Tibial artery (tissue), 4 donors: ENCODE results near the gene BHLHE41.
A peak's percentile ranks its signal among the peaks of the same experiment; 100 is the strongest.

Source experiments
- DNase-seq, 2 donors: peaks; one replicate each; pipeline ENCODE4 v3.0.0-alpha.2; 2019
- H3K27ac ChIP-seq, 2 donors: fragments of 200-600 bp; sonication (generic) in 1 of 2; 1 replicate in 1 of 2; 2 replicates in 1 of 2; pipeline ENCODE4 v1.5.1; 2018 to 2019; ENCODE audit warnings: mild to moderate bottlenecking in 1 of 2
- H3K27me3 ChIP-seq, 2 donors: fragments of 200-600 bp; sonication (generic) in 1 of 2; one replicate each; pipeline versions ENCODE4 v1.5.1 to v1.6.0; 2016 to 2019
- H3K36me3 ChIP-seq, 3 donors: fragments of 200-600 bp; sonication (generic) in 2 of 3; one replicate each; pipeline ENCODE4 v1.5.1; 2016 to 2019; ENCODE audit warnings: mild to moderate bottlenecking in 2 of 3
- H3K4me1 ChIP-seq, 4 donors: fragments of 200-600 bp; sonication (generic) in 2 of 4; 1 replicate in 3 of 4; 2 replicates in 1 of 4; pipeline ENCODE4 v1.5.1; 2016 to 2019
- H3K4me3 ChIP-seq, 2 donors: fragments of 200-600 bp; sonication (generic) in 1 of 2; 1 replicate in 1 of 2; 2 replicates in 1 of 2; pipeline ENCODE4 v1.5.1; 2018 to 2019; ENCODE audit warnings: mild to moderate bottlenecking in 2 of 2
- H3K9me3 ChIP-seq, 3 donors: fragments of 200-600 bp; sonication (generic) in 1 of 3; one replicate each; pipeline ENCODE4 v1.5.1; 2016 to 2019
- intact Hi-C: fragments of 100-400 bp; cut with DNase I; formaldehyde crosslinking; loops from one replicate; pipeline ENCODE4 v1.15.0; 2023; ENCODE audit warnings: low total_unique reads
- TF ChIP-seq, protein P1 (sequence below), 2 experiments: fragments of 200-600 bp in 1 of 2; fragments of 450-650 bp in 1 of 2; IDR thresholded peaks; one replicate each; pipeline ENCODE4 v1.5.1; 2017 to 2019; ENCODE audit warnings: antibody characterized with exemption in 2 of 2, mild to moderate bottlenecking in 1 of 2, moderate library complexity in 1 of 2

BHLHE41 gene

DNA sequence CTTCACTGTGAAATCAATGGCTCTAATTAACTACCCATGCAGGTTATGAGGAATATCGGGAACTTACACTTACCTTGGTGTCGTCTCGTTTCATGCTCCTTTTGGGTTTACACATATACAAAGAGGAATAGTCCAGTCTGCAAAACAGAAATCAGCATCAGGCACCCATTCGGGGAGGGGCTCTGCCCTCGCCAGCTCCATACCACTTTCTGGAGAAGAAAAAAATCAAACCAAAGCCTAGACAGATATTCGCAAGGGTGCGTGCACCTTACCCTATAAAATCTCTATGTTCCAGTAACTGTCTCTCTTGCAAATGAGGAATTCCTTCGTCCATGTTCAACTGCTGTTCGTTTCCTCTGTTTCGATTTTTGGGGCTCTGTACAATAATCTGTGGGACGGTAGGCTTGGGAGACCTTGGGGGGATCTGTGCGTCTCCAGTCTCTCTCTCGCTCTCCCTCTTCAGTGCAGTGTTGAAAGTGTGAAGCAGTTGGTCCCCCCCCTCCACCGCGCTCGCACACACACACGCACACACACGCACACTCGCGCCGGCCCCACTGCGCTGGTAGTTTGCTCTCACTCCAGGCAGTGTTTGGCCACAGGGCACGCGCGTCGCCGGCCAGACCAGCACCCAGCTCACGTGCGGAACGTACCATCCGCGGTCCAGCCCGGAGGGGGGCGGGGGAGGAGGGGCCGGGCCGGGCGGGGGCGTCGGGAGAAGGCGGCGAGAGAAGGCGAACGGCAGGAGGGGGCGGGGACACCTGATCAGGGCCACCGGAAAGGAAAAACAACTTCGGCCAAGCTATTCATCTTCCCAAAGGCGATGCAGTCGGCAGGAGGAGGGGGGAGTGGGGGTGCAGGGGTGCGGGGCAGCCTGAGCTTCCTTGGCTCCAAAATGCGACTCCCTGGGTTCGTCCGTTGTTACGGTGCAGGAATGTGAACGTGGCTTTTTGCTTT is at the start of gene BHLHE41:
Gene BHLHE41, minus strand, starts transcription at position 592 of the 954 bp plus-strand sequence. Its CDS starts 258 bp downstream, at position 334.
- H3K4me3 ChIP-seq, result peak within 1 kb of the TSS; percentile 68 to 72
- H3K27ac ChIP-seq, result peak within 1 kb of the TSS; percentile 96 to 99
- peaks cover 0 to 30% (median 12%) of the 10 kb centered on the region in 4 donors for H3K4me1 ChIP-seq
- H3K36me3 ChIP-seq, result no peaks in the 10 kb centered on the region
- TF ChIP-seq, protein P1, sequence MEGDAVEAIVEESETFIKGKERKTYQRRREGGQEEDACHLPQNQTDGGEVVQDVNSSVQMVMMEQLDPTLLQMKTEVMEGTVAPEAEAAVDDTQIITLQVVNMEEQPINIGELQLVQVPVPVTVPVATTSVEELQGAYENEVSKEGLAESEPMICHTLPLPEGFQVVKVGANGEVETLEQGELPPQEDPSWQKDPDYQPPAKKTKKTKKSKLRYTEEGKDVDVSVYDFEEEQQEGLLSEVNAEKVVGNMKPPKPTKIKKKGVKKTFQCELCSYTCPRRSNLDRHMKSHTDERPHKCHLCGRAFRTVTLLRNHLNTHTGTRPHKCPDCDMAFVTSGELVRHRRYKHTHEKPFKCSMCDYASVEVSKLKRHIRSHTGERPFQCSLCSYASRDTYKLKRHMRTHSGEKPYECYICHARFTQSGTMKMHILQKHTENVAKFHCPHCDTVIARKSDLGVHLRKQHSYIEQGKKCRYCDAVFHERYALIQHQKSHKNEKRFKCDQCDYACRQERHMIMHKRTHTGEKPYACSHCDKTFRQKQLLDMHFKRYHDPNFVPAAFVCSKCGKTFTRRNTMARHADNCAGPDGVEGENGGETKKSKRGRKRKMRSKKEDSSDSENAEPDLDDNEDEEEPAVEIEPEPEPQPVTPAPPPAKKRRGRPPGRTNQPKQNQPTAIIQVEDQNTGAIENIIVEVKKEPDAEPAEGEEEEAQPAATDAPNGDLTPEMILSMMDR (IDR thresholded peaks at IDR 0.05), result no peak
- intact Hi-C loops, result loop anchor here (5.0 to 10.0 kb wide), 3 partner anchors 78 to 170 kb away; partner anchors contain the start of gene RASSF8
- DNase-seq, result peak; percentile 85 to 96
- no peaks in the 10 kb centered on the region for H3K27me3 ChIP-seq
- H3K9me3 ChIP-seq, result no peaks in the 10 kb centered on the region

DNA sequence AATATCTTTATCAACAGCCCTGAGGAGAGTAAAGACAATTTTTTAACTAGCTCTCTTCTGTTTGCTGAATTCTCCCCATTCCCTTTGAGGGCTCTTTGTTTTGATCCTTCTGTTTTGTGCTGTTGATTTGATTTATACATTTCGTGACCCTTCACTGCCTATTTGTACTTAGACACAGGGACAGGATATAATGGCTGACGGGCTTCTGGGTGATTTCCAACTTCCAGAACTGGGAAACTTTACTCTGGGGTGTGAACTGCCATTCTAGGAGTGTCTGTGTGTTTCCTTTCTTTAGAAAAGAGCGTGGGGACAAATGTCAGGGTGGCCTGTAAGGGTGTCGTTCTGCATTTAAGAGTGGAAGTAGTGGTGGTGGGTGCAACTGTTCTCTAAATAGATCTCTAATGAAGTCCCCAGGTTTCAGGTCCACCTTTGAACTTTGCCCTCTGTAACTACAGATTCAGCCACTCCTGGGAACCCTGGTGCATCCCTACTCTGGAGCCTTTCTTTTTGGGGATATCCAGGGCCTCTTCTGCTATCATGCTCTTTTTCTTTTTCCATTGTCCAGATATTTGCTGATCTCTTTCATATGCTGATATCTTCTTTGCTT is 48.2 kb upstream of the BHLHE41 start:
- no peak for DNase-seq
- H3K4me1 ChIP-seq, result no peaks in the 10 kb centered on the region
- H3K36me3 ChIP-seq, result no peaks in the 10 kb centered on the region
- intact Hi-C loops, result no loop called here
- H3K4me3 ChIP-seq, result no peak overlapping the region
- no peak overlapping the region for H3K27ac ChIP-seq
- TF ChIP-seq, protein P1 (IDR thresholded peaks at IDR 0.05), result no peak
- H3K27me3 ChIP-seq, result no peaks in the 10 kb centered on the region
- no peaks in the 10 kb centered on the region for H3K9me3 ChIP-seq

- no peaks in the 10 kb centered on the region for H3K27me3 ChIP-seq
- H3K9me3 ChIP-seq, result no peaks in the 10 kb centered on the region
- DNase-seq, result no peak
- intact Hi-C loops, result no loop called here
- no peaks in the 10 kb centered on the region for H3K36me3 ChIP-seq
- no peak overlapping the region for H3K27ac ChIP-seq
- no peak overlapping the region for H3K4me3 ChIP-seq
- no peaks in the 10 kb centered on the region for H3K4me1 ChIP-seq
- TF ChIP-seq, protein P1 (IDR thresholded peaks at IDR 0.05), result no peak
Observed at GRCh38 chr12:26172539-26172938, 47.7 kb upstream of the BHLHE41 start.

GRCh38 chr12:26172013-26172412 is 47.2 kb upstream of the BHLHE41 start:
- Histone ChIP-seq H3K27ac (no peak overlapping the region), H3K4me1 (no peaks in the 10 kb centered on the region), H3K36me3 (no peaks in the 10 kb centered on the region), H3K4me3 (no peak overlapping the region), H3K9me3 (no peaks in the 10 kb centered on the region), H3K27me3 (no peaks in the 10 kb centered on the region)
- TF ChIP-seq, protein P1 (IDR thresholded peaks at IDR 0.05), result no peak
- intact Hi-C loops, result no loop called here
- no peak for DNase-seq

- no peak overlapping the region for H3K4me3 ChIP-seq
- intact Hi-C loops, result no loop called here
- no peaks in the 10 kb centered on the region for H3K36me3 ChIP-seq
- TF ChIP-seq, protein P1 (IDR thresholded peaks at IDR 0.05), result no peak
- H3K9me3 ChIP-seq, result no peaks in the 10 kb centered on the region
- H3K4me1 ChIP-seq, result no peaks in the 10 kb centered on the region
- H3K27me3 ChIP-seq, result no peaks in the 10 kb centered on the region
- DNase-seq, result no peak
- H3K27ac ChIP-seq, result no peak overlapping the region
Observed at GRCh38 chr12:26164118-26164517, 39.3 kb upstream of the BHLHE41 start.
